GM19438 (cell line): ENCODE measurements around the gene HBP1.
"Not testable (repeated sequence)": the region's sequence is repeated elsewhere in the genome, so short reads cannot be mapped to it uniquely, and the experiment has no call there.

ENCODE experiments used
- ATAC-seq: cut with Tn5 transposase; IDR thresholded peaks from one replicate; pipeline ENCODE4 v1.9.1; 2021; ENCODE audit warnings: low read depth; ENCODE audit not compliant: unreplicated experiment

HBP1 gene

GRCh38 chr7:107152011-107152410 lies 16.8 kb upstream of the HBP1 start:
- no peak for ATAC-seq

- no peak for ATAC-seq
Measured at GRCh38 chr7:107154826-107155225, 14.0 kb upstream of the HBP1 start.

- not testable (repeated sequence) for ATAC-seq
Measured at GRCh38 chr7:107155726-107156125, 13.1 kb upstream of the HBP1 start.

GRCh38 chr7:107157091-107157490 lies 11.7 kb upstream of the HBP1 start:
- no peak for ATAC-seq

- no peak for ATAC-seq
Measured at GRCh38 chr7:107158028-107158427, 10.8 kb upstream of the HBP1 start.

- no peak for ATAC-seq
Measured at GRCh38 chr7:107160389-107160788, 8.4 kb upstream of the HBP1 start.

GRCh38 chr7:107161415-107161814 lies 7.4 kb upstream of the HBP1 start:
- ATAC-seq: no peak

- no peak for ATAC-seq
Measured at GRCh38 chr7:107162475-107162874, 6.3 kb upstream of the HBP1 start.

- ATAC-seq: no peak
Measured at GRCh38 chr7:107164092-107164491, 4.7 kb upstream of the HBP1 start.

- ATAC-seq: no peak
Measured at GRCh38 chr7:107165341-107165740, 3.5 kb upstream of the HBP1 start.

- ATAC-seq: no peak
Measured at GRCh38 chr7:107166736-107167426, 1.9 kb upstream of the HBP1 start.

GRCh38 chr7:107167483-107168232 lies 1.1 kb upstream of the HBP1 start:
- no peak for ATAC-seq

GRCh38 chr7:107169120-107170050 lies 582 bp downstream of the HBP1 start:
- peak; percentile 27 for ATAC-seq

- ATAC-seq: no peak
Measured at GRCh38 chr7:107170051-107170915, 1.5 kb downstream of the HBP1 start.

GRCh38 chr7:107171496-107171895 lies 2.7 kb downstream of the HBP1 start:
- ATAC-seq: no peak

GRCh38 chr7:107172276-107173032 lies 3.7 kb downstream of the HBP1 start:
- no peak for ATAC-seq

- ATAC-seq: no peak
Measured at GRCh38 chr7:107173191-107173590, 4.4 kb downstream of the HBP1 start.

- ATAC-seq: no peak
Measured at GRCh38 chr7:107173691-107174406, 5.0 kb downstream of the HBP1 start.
